HG02763 (cell line): Measurements from ENCODE around the gene HSPE1.
"Not testable (repeated sequence)": the region's sequence is repeated elsewhere in the genome, so short reads cannot be mapped to it uniquely, and the experiment has no call there.

ENCODE experiments used
- ATAC-seq: cut with Tn5 transposase; IDR thresholded peaks from one replicate; pipeline ENCODE4 v1.9.1; 2021; ENCODE audit warnings: mild to moderate bottlenecking, moderate library complexity; ENCODE audit not compliant: unreplicated experiment

The HSPE1 gene

GRCh38 chr2:197498235-197498936 lies 1.8 kb upstream of the HSPE1 start:
- ATAC-seq: no peak

- ATAC-seq: peak; percentile 22
These were observed 1.1 kb upstream of the HSPE1 start for GRCh38 chr2:197498937-197499593.

- peak; percentile 8 for ATAC-seq
These were observed 438 bp downstream of the HSPE1 start for GRCh38 chr2:197500503-197501131.

- no peak for ATAC-seq
These were observed 2.0 kb downstream of the HSPE1 start for GRCh38 chr2:197502201-197502600.

- no peak for ATAC-seq
These were observed 2.5 kb downstream of the HSPE1 start for GRCh38 chr2:197502685-197503084.

GRCh38 chr2:197504000-197504399 lies 3.8 kb downstream of the HSPE1 start:
- ATAC-seq: no peak

GRCh38 chr2:197504512-197504911 lies 4.3 kb downstream of the HSPE1 start:
- no peak for ATAC-seq

GRCh38 chr2:197506658-197507057 lies 6.5 kb downstream of the HSPE1 start:
- ATAC-seq: no peak

GRCh38 chr2:197513915-197514314 lies 13.7 kb downstream of the HSPE1 start:
- ATAC-seq: no peak

GRCh38 chr2:197514754-197515153 lies 14.6 kb downstream of the HSPE1 start:
- no peak for ATAC-seq

GRCh38 chr2:197515315-197515738 lies 15.1 kb downstream of the HSPE1 start:
- ATAC-seq: peak; percentile 10

- peak; percentile 91 for ATAC-seq
These were observed 15.7 kb downstream of the HSPE1 start, which contains the start of gene MOB4 for GRCh38 chr2:197515739-197516392. TSS of gene MOB4 (plus strand) at chr2:197516066. CDS start at chr2:197516087, 21 bp downstream.

GRCh38 chr2:197516393-197516761 lies 16.2 kb downstream of the HSPE1 start:
- no peak for ATAC-seq

GRCh38 chr2:197517150-197517549 lies 17.0 kb downstream of the HSPE1 start:
- ATAC-seq: no peak

GRCh38 chr2:197538412-197538811 lies 38.2 kb downstream of the HSPE1 start:
- ATAC-seq: no peak

GRCh38 chr2:197539734-197540133 lies 39.6 kb downstream of the HSPE1 start:
- no peak for ATAC-seq

GRCh38 chr2:197543206-197543605 lies 43.0 kb downstream of the HSPE1 start:
- no peak for ATAC-seq

GRCh38 chr2:197547163-197547900 lies 47.2 kb downstream of the HSPE1 start:
- no peak for ATAC-seq

- ATAC-seq: no peak
These were observed 48.4 kb downstream of the HSPE1 start for GRCh38 chr2:197548582-197548981.

- not testable (repeated sequence) for ATAC-seq
These were observed 51.1 kb downstream of the HSPE1 start for GRCh38 chr2:197551260-197551659.
